PFSK-1 (cell line): ENCODE results near the gene QTRT2.

Experiments
- FOXP2 ChIP-seq: optimal IDR thresholded peaks from 2 replicates; pipeline ENCODE3; 2011; ENCODE audit warnings: borderline replicate concordance, control low read depth, inconsistent platforms; ENCODE audit not compliant: insufficient read depth; ENCODE audit errors: extremely low read length, extremely low read depth
- POLR2AphosphoS5 ChIP-seq: IDR thresholded peaks from 2 replicates; pipeline ENCODE4 v1.6.1; 2012; ENCODE audit warnings: low read depth, mild to moderate bottlenecking, control low read depth, low read length, moderate library complexity
- REST ChIP-seq, 2 experiments: IDR thresholded peaks; 2 replicates each; pipeline versions ENCODE4 v1.6.1 to v1.8.0; 2011 to 2012; ENCODE audit warnings: low read depth in 2 of 2, low read length in 2 of 2, control low read depth in 1 of 2, inconsistent platforms in 1 of 2, mild to moderate bottlenecking in 1 of 2, moderate library complexity in 1 of 2; ENCODE audit not compliant: insufficient read depth in 1 of 2
- SIN3A ChIP-seq: IDR thresholded peaks from 2 replicates; pipeline ENCODE4 v1.6.1; 2012; ENCODE audit warnings: mild to moderate bottlenecking, low read length, moderate library complexity, borderline replicate concordance; ENCODE audit not compliant: insufficient read depth
- TAF1 ChIP-seq: IDR thresholded peaks from 2 replicates; pipeline ENCODE4 v1.6.1; 2012; ENCODE audit warnings: low read length, control low read depth, borderline replicate concordance; ENCODE audit not compliant: insufficient read depth

QTRT2 gene

GRCh38 chr3:114022145-114022802 lies 34.3 kb upstream of the QTRT2 start:
- TF ChIP-seq REST (IDR thresholded peaks at IDR 0.05; ENCODE audit: insufficient read depth in 1 of 2, low read depth in 2 of 2, low read length in 2 of 2), result no peak
- no peak for TF ChIP-seq TAF1
- TF ChIP-seq FOXP2, result no peak
- no peak for TF ChIP-seq SIN3A
- TF ChIP-seq POLR2AphosphoS5, result no peak

- TF ChIP-seq TAF1 (no peak), FOXP2 (no peak), REST (IDR thresholded peaks at IDR 0.05; ENCODE audit: insufficient read depth in 1 of 2, low read depth in 2 of 2, low read length in 2 of 2) (no peak), SIN3A (no peak), POLR2AphosphoS5 (no peak)
These were observed 31.1 kb upstream of the QTRT2 start for GRCh38 chr3:114025451-114025850.

GRCh38 chr3:114026331-114026730 lies 30.2 kb upstream of the QTRT2 start:
- TF ChIP-seq SIN3A (no peak), POLR2AphosphoS5 (no peak), FOXP2 (no peak), REST (IDR thresholded peaks at IDR 0.05; ENCODE audit: insufficient read depth in 1 of 2, low read depth in 2 of 2, low read length in 2 of 2) (no peak), TAF1 (no peak)

- no peak for TF ChIP-seq POLR2AphosphoS5
- TF ChIP-seq FOXP2, result no peak
- TF ChIP-seq TAF1, result no peak
- TF ChIP-seq SIN3A, result no peak
- no peak for TF ChIP-seq REST (IDR thresholded peaks at IDR 0.05; ENCODE audit: insufficient read depth in 1 of 2, low read depth in 2 of 2, low read length in 2 of 2)
These were observed 22.8 kb upstream of the QTRT2 start for GRCh38 chr3:114033721-114034120.

- TF ChIP-seq FOXP2 (no peak), REST (IDR thresholded peaks at IDR 0.05; ENCODE audit: insufficient read depth in 1 of 2, low read depth in 2 of 2, low read length in 2 of 2) (no peak), TAF1 (no peak), POLR2AphosphoS5 (no peak), SIN3A (no peak)
These were observed 22.3 kb upstream of the QTRT2 start for GRCh38 chr3:114034211-114034610.
